Keratinocyte (primary cell): ENCODE measurements around the gene HLA-B. TPM values are rescaled to one million over a fixed set of nuclear protein-coding genes. Genes with fewer than 3 reads are reported as not detected.

ENCODE experiments used
- DNase-seq: peaks from one replicate; pipeline ENCODE4 v3.0.0-alpha.2; 2011; ENCODE audit warnings: low read depth, missing footprints, low spot score
- FAIRE-seq: peaks from 2 replicates; lab custom pipeline; 2011; peaks lifted over from hg19 to GRCh38; lab: Jason Lieb, UNC
- H2AFZ ChIP-seq: 2 replicates; pipeline ENCODE4 v1.6.0; 2012; ENCODE audit warnings: low read length, control low read depth, inconsistent platforms; ENCODE audit not compliant: control insufficient read depth
- H3K27ac ChIP-seq: 2 replicates; pipeline ENCODE4 v1.5.1; 2011; ENCODE audit warnings: low read length; ENCODE audit not compliant: control insufficient read depth, insufficient read depth
- H3K27me3 ChIP-seq: 3 replicates; pipeline ENCODE4 v1.6.0; 2011; ENCODE audit warnings: low read length; ENCODE audit not compliant: control insufficient read depth, insufficient read depth; ENCODE audit errors: extremely low read depth
- H3K36me3 ChIP-seq, 2 experiments: 2 replicates in 1 of 2; 3 replicates in 1 of 2; pipeline ENCODE4 v1.5.1; 2011; ENCODE audit warnings: low read length in 2 of 2, mild to moderate bottlenecking in 1 of 2; ENCODE audit not compliant: control insufficient read depth in 2 of 2, insufficient read depth in 2 of 2; ENCODE audit errors: extremely low read depth in 1 of 2
- H3K4me1 ChIP-seq: 3 replicates; pipeline ENCODE4 v1.5.1; 2011; ENCODE audit warnings: low read length; ENCODE audit not compliant: control insufficient read depth, insufficient read depth; ENCODE audit errors: extremely low read depth
- H3K4me2 ChIP-seq: 3 replicates; pipeline ENCODE4 v1.6.0; 2011; ENCODE audit warnings: low read depth, low read length; ENCODE audit not compliant: control insufficient read depth, insufficient read depth; ENCODE audit errors: extremely low read depth
- H3K4me3 ChIP-seq, 3 experiments: fragments of 200-600 bp in 1 of 3; sonication (generic) in 1 of 3; 2 replicates in 2 of 3; 3 replicates in 1 of 3; pipeline ENCODE4 v1.5.1; 2011 to 2016; ENCODE audit warnings: low read length in 3 of 3, mild to moderate bottlenecking in 3 of 3, control low read depth in 2 of 3, inconsistent platforms in 1 of 3, low read depth in 1 of 3, mixed read lengths in 1 of 3, mixed run types in 1 of 3, moderate library complexity in 1 of 3; ENCODE audit not compliant: control insufficient read depth in 2 of 3, insufficient read depth in 2 of 3; ENCODE audit errors: extremely low read depth in 1 of 3
- H3K79me2 ChIP-seq: 2 replicates; pipeline ENCODE4 v1.6.0; 2012; ENCODE audit warnings: low read length; ENCODE audit not compliant: control insufficient read depth, insufficient read depth
- H3K9ac ChIP-seq: 3 replicates; pipeline ENCODE4 v1.6.0; 2011; ENCODE audit warnings: low read length; ENCODE audit not compliant: control insufficient read depth, insufficient read depth; ENCODE audit errors: extremely low read depth
- H3K9me1 ChIP-seq: 3 replicates; pipeline ENCODE4 v1.6.0; 2011; ENCODE audit warnings: low read length; ENCODE audit not compliant: control insufficient read depth, insufficient read depth; ENCODE audit errors: extremely low read depth
- H3K9me3 ChIP-seq: 2 replicates; pipeline ENCODE4 v1.5.1; 2012; ENCODE audit warnings: low read depth, low read length; ENCODE audit not compliant: control insufficient read depth
- H4K20me1 ChIP-seq: 3 replicates; pipeline ENCODE4 v1.6.0; 2011; ENCODE audit warnings: low read length; ENCODE audit not compliant: control insufficient read depth, insufficient read depth; ENCODE audit errors: extremely low read depth
- EZH2 ChIP-seq: IDR thresholded peaks from one replicate; pipeline ENCODE4 v1.6.1; 2012; ENCODE audit warnings: inconsistent platforms, mild to moderate bottlenecking, low read length, moderate library complexity
- dilution Hi-C: fragments of 300-500 bp; cut with MboI; formaldehyde crosslinking; loops from one replicate; pipeline ENCODE4 v1.7.0; 2020; ENCODE audit warnings: low sequenced_read_pairs; ENCODE audit not compliant: extremely low pct_ligation_motif_present
- polyA plus RNA-seq, 5 experiments: library from polyadenylated mRNA; depleted of rRNA in 3 of 5; stranded (reverse) in 3 of 5; stranded (forward) in 1 of 5; unstranded in 1 of 5; fragments of >200 nt; gene quantifications; 1 replicate in 1 of 5; 2 replicates in 3 of 5; 3 replicates in 1 of 5; pipeline versions ENCODE4 v1.2.1 to v1.2.3, GENCODE V29; 2011 to 2012; ENCODE audit warnings: missing spikeins in 2 of 5, low read depth in 1 of 5, low replicate concordance in 1 of 5
- TF ChIP-seq, protein P1 (sequence below), 3 experiments: IDR thresholded peaks in 1 of 3; conservative IDR thresholded peaks in 1 of 3; optimal IDR thresholded peaks in 1 of 3; 2 replicates in 2 of 3; 3 replicates in 1 of 3; pipeline versions ENCODE3 to v1.5.1; 2011; ENCODE audit warnings: low read length in 3 of 3, mild to moderate bottlenecking in 3 of 3, moderate library complexity in 2 of 3, control low read depth in 1 of 3, inconsistent platforms in 1 of 3; ENCODE audit not compliant: insufficient read depth in 2 of 3; ENCODE audit errors: extremely low read depth in 1 of 3

HLA-B gene
- polyA plus RNA-seq, 1 donor (not counting 4 experiments of a cell fraction or from before 2014, with no cell fraction given) = 265 TPM

DNA sequence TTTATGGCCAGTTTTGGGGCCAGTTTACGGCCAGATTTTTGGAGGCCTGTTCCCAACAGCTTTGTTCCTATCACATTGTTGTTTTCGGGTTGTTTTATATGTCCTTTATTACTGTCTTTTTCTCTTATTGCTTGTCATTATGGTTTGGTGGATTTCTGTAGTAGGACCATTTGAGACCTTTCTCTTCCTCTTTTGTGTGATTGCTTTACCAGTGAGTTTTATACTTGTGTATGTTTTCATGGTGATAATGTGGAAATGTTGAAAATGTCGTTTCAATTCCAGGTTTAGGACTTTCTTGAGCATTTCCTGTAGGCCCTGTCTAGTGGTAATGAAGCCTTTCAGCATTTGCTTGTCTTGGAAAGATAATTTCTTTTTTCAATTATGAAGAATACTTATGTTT lies 17.8 kb downstream of the HLA-B start:
- H3K4me1 ChIP-seq = no peaks in the 10 kb centered on the region
- no peak overlapping the region for H3K27ac ChIP-seq
- H2AFZ ChIP-seq = no peak overlapping the region
- FAIRE-seq (no peak), DNase-seq (no peak)
- H3K4me2 ChIP-seq = no peak overlapping the region
- H3K9me3 ChIP-seq = peaks cover 6% of the 10 kb centered on the region
- no peaks in the 10 kb centered on the region for H3K36me3 ChIP-seq
- no peak overlapping the region for H3K9ac ChIP-seq
- H3K9me1 ChIP-seq = no peaks in the 10 kb centered on the region
- H4K20me1 ChIP-seq = no peaks in the 10 kb centered on the region
- dilution Hi-C loops = loop anchor here (25.0 kb wide), 1 partner anchor 102 kb away; no protein-coding TSS in a partner anchor
- H3K79me2 ChIP-seq = no peaks in the 10 kb centered on the region
- H3K4me3 ChIP-seq = no peak overlapping the region
- TF ChIP-seq, protein P1, sequence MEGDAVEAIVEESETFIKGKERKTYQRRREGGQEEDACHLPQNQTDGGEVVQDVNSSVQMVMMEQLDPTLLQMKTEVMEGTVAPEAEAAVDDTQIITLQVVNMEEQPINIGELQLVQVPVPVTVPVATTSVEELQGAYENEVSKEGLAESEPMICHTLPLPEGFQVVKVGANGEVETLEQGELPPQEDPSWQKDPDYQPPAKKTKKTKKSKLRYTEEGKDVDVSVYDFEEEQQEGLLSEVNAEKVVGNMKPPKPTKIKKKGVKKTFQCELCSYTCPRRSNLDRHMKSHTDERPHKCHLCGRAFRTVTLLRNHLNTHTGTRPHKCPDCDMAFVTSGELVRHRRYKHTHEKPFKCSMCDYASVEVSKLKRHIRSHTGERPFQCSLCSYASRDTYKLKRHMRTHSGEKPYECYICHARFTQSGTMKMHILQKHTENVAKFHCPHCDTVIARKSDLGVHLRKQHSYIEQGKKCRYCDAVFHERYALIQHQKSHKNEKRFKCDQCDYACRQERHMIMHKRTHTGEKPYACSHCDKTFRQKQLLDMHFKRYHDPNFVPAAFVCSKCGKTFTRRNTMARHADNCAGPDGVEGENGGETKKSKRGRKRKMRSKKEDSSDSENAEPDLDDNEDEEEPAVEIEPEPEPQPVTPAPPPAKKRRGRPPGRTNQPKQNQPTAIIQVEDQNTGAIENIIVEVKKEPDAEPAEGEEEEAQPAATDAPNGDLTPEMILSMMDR (optimal IDR thresholded peaks at IDR 0.05 in 1 of 3, IDR thresholded peaks at IDR 0.05 in 1 of 3, conservative IDR thresholded peaks at IDR 0.05 in 1 of 3; ENCODE audit: extremely low read depth in 1 of 3, insufficient read depth in 2 of 3, low read length in 3 of 3) = no peak
- TF ChIP-seq EZH2 = no peak
- H3K27me3 ChIP-seq = no peaks in the 10 kb centered on the region

DNA sequence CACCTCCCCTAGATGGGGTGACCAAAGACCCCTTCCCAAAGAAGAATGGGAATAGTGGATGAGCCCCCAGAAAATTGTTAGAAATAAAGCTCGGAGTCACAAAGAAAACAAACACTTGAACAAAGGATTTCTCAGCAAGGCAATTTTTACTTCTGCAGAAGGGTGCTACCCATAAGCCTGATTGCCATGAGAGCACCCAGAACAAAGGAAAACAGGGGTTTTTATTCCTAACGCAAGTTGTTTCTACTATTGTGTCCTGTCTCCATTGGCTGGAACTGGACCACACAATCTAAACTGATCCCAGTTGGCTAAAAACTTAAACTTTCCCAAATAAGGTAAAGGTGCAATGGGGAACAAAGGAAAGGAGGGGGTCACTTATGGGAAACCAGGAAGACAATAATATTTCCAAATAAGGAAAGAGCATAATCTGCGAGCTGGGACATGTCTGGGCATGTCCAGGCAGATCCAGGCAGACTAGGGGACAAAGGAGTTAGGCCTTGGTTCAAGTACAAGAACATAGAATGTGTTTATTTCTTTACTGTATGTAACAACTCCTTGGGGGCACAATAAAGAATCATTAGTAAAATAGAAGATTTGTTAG lies 20.0 kb downstream of the HLA-B start:
- H3K27me3 ChIP-seq = no peaks in the 10 kb centered on the region
- no peak overlapping the region for H3K4me3 ChIP-seq
- H3K27ac ChIP-seq = no peak overlapping the region
- no peaks in the 10 kb centered on the region for H3K79me2 ChIP-seq
- H3K9me3 ChIP-seq = peaks cover 6% of the 10 kb centered on the region
- no peak overlapping the region for H3K9ac ChIP-seq
- no peaks in the 10 kb centered on the region for H3K9me1 ChIP-seq
- dilution Hi-C loops = loop anchor here (25.0 kb wide), 1 partner anchor 100 kb away; no protein-coding TSS in a partner anchor
- no peak overlapping the region for H3K4me2 ChIP-seq
- TF ChIP-seq EZH2 = no peak
- TF ChIP-seq, protein P1 (optimal IDR thresholded peaks at IDR 0.05 in 1 of 3, IDR thresholded peaks at IDR 0.05 in 1 of 3, conservative IDR thresholded peaks at IDR 0.05 in 1 of 3; ENCODE audit: extremely low read depth in 1 of 3, insufficient read depth in 2 of 3, low read length in 3 of 3) = no peak
- no peaks in the 10 kb centered on the region for H3K4me1 ChIP-seq
- no peaks in the 10 kb centered on the region for H4K20me1 ChIP-seq
- H2AFZ ChIP-seq = no peak overlapping the region
- FAIRE-seq (no peak), DNase-seq (no peak)
- H3K36me3 ChIP-seq = no peaks in the 10 kb centered on the region
